HG02885 (cell line): ENCODE data around the gene ACER3.
"Not testable (repeated sequence)": the region's sequence is repeated elsewhere in the genome, so short reads cannot be mapped to it uniquely, and the experiment has no call there.

Experiments used
- ATAC-seq: cut with Tn5 transposase; IDR thresholded peaks from one replicate; pipeline ENCODE4 v1.9.1; 2021; ENCODE audit warnings: mild to moderate bottlenecking; ENCODE audit not compliant: unreplicated experiment, poor library complexity

The ACER3 gene

DNA sequence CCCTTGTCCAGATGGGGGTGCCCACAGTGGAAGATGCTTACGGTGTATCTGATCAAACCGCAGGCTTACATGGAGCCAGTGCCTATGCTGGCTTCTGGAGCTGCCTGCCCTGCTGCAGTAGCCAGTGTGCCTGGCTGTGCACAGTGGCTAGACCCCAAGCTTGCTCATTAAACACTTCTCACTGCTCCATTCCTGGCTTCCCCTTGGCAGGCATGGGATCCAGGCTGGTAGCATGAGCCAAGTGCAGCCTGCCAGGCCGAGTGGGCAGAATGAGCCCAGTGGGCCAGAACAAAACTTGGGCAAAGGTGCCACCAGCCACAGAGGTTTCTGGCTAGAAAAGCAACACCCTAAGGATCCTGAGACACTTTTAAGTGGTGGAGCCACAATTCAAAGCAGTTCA, 118.1 kb downstream of the ACER3 start:
- no peak for ATAC-seq

DNA sequence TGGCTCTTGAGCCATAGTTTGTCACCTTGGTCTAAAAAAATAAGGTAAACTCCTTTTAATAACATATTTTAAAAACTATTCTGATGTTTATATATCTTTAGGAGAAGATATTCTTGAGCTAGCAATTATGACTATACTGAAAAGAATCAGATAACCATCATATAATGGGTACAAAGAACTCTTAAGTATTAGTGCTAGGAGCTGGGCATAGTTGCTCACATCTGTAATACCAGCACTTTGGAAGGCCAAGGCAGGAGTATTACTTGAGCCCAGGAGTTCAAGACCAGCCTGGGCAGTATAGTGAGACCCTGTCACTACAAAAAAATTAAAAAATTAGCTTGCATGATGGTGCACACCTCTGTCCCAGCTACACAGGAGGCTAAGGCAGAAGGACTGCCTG, 119.5 kb downstream of the ACER3 start:
- ATAC-seq, result no peak

GRCh38 chr11:76984743-76985142, 124.0 kb downstream of the ACER3 start:
- no peak for ATAC-seq

GRCh38 chr11:76987203-76987602, 126.5 kb downstream of the ACER3 start:
- no peak for ATAC-seq

GRCh38 chr11:76990628-76991027, 129.9 kb downstream of the ACER3 start:
- ATAC-seq, result no peak

- ATAC-seq, result no peak
These were observed 134.4 kb downstream of the ACER3 start for GRCh38 chr11:76995081-76995576.

DNA sequence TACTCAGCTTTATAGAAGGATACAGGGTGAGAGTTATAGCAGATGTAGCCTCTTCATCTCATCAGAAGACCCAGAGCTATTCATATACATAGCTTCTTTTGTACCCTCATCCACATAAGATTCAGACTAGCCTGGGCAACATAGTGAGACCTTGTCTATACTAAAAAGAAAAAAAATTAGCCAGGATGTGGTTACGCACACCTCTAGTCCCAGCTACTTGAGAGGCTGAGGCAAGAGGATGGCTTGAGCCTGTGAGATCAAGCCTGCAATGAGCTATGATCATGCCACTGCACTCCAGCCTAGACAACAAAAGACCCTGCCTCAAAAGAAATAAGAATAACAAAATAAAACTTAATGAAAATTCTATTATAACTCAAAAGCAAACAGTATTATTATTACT, 136.8 kb downstream of the ACER3 start:
- no peak for ATAC-seq

GRCh38 chr11:76999597-76999996, 138.9 kb downstream of the ACER3 start:
- no peak for ATAC-seq

GRCh38 chr11:77001613-77002012, 140.9 kb downstream of the ACER3 start:
- ATAC-seq, result no peak

DNA sequence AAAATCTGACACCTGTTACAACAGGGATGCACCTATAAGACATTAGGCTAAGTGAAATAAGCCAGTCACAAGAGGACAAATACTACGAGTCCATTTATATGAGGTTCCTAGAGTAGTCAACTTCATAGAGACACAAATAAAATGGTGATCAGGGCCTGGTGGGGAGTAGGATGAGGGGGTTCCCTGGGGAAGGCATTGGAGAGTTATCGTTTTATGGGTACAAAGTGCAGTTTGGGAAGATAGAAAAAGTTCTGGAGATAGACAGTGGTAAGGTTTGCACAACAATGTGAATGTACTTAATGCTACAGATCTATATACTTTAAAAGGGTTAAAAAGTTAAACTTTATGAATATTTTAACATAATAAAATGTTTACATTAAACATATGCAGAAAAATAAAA, 142.1 kb downstream of the ACER3 start:
- ATAC-seq, result no peak

DNA sequence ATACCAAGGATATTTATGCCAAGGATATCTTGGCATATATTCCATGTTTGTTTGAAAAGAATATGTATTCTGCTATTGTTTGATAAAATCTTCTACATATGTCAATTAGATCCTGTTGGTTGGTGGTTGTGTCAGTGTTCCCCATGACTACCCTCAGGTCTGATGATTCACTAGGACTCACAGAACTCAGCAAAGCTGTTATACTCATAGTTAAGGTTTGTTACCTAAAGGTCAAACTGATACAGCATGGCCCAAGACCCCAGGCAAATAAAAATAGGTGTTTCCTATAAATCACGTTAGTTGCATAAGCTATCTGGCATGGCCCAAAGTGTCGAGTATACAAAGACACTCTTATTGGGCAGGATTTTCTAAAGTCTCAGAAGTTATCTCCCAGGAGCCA, 143.2 kb downstream of the ACER3 start:
- ATAC-seq, result no peak

DNA sequence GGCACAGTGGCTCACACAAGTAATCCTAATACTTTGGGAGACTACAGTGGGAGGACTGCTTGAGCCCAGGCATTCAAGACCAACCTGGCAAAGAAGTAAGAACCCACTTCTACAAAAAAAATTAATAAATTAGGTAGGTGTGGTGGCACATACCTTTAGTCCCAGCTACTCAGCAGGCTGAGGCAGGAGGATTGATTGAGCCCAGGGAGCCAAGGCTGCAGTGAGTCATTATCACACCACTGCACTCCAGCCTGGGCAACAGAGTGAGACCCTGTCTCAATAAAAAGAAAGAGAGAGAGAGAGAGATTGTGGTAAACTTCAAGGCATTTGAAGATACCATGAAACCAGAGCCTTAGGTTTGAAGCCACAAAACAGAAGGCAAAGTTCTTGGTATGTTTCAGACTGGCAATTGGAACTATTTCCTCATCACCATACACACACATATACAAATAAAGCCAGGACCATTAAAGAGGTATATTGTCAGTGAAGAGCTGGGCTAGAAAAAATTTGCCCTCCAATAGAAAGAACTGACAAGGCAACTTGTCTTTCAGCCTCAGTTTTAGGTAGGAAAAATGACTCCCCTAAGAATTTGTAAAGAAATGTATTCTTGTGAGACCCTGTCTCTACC, 148.9 kb downstream of the ACER3 start:
- no peak for ATAC-seq

GRCh38 chr11:77014669-77015068, 154.0 kb downstream of the ACER3 start:
- ATAC-seq, result no peak

DNA sequence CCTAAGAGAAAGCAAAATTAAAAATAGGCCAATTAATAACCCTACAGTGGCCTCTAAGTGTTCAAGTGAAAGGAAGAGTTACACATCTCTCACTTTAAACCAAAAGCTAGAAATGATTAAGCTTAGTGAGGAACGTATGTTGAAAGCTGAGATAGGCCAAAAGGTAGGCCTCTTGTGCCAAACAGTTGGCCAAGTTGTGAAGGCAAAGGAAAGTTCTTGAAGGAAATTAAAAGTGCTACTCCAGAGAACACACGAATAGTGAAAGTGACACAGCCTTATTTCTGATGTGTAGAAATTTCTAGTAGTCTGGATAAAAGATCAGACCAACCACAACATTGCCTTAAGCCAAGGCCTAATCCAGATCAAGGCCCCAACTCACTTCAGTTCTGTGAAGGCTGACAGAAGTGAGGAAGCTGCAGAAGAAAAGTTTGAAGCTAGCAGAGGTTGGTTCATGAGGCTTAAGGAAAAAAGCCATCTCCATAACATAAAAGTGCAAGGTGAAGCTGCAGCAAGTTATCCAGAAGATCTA, 157.7 kb downstream of the ACER3 start:
- not testable (repeated sequence) for ATAC-seq

DNA sequence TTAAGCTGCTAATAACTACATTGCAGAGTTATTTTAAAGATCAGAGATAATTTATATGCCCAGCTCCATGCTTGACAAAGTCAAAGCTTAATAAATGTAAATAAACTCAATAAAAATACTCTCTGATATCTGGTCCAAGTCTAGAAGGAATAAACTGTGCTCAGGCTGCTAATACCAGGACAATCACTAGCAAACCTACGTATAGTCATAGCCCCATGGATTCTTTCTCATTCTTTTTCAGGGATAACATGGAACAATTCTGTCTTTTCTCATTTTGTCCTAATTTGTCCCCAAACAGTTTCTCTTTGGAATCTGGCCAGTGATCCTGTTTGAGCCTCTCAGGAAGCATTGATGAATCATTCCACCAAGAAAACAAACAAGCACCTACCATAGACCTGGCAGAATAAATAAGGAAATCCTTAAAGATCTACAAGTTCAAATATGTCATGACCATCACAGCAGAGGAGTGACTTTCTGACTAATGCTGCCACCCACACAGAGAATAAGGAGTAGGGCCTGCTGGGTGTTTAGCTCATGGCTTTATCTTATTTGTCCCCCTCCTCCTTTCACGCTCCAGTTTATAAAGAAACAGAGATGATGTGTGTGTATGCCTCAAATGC, 159.4 kb downstream of the ACER3 start:
- no peak for ATAC-seq

- ATAC-seq, result no peak
These were observed 160.0 kb downstream of the ACER3 start for GRCh38 chr11:77020734-77021133.

- no peak for ATAC-seq
These were observed 164.0 kb downstream of the ACER3 start for GRCh38 chr11:77024745-77025144.

DNA sequence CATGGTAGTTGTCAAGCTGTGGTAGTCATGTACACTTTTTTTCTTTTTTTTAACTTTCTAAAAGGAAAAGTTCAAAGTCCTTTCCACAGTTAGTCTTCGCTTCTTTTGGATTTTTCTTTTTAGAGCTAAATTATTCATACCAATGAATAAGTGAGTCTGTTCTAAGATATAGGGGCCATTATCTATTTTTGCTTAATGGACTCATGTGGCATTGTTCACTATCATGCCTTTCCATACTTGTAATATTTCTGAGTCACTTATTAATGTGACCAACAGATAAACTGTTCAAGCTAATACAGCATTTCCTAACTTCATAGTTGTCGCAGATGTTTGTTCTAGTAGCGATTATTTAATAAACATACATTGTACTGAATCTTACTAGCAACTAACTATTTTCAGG, 165.5 kb downstream of the ACER3 start:
- ATAC-seq, result no peak

DNA sequence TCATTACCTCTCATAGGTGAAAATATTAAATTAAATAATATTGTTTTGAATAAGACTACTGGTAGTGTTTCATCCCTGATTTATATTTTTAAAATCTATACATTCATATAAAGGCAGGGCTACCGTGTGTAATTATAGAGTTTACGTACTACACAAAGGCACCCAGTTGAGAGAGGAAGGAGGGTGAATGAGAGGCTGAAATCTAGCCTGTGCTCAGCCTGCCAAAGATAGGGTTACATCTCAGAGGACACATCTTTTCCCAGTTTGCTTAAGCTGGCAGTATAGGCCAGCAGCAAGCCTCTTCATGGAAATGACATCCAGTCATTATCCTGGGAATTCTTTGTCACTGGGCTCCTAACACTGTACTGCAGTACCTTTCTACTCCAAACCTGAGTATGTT, 166.0 kb downstream of the ACER3 start:
- no peak for ATAC-seq

GRCh38 chr11:77027275-77027674, 166.6 kb downstream of the ACER3 start:
- ATAC-seq, result no peak

GRCh38 chr11:77029829-77030228, 169.1 kb downstream of the ACER3 start:
- ATAC-seq, result no peak

GRCh38 chr11:77030834-77031414, 170.2 kb downstream of the ACER3 start:
- ATAC-seq, result no peak
